ENCODE results near the gene GRIK4. TPM values are rescaled to one million over a fixed set of nuclear protein-coding genes. Genes with fewer than 3 reads are reported as not detected.
A peak's percentile ranks its signal among the peaks of the same experiment; 100 is the strongest.

GRIK4 gene
- total RNA-seq, 1 experiment from 2014 or later, result not detected

DNA sequence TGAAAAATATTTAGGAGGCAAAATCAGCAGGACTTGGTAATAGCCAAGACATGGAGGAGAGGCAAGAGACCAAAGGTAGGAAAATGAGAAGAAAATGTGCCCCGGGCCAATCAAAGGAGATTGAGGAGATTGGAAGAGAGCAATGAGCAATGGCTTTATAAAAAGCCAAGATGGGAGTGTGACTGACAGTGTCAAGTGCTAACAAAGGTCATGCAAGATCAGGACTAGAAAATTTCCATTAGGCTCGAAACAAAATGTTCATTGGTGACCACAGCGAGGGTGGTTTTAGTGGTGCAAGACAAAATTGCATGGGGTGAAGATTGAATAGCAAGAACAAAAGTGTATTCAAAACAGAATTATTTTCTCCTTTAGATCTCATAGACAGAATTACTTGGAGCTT, 467.2 kb downstream of the GRIK4 start:
- ChIA-PET CTCF (no interaction called here), POLR2A (ENCODE audit: unreplicated experiment) (no interaction called here)
- Histone ChIP-seq H2AFZ (ENCODE audit: low read length) (no peak overlapping the region), H3F3A (ENCODE audit: low read length, unreplicated experiment) (no peaks in the 10 kb centered on the region), H3K36me3 (ENCODE audit: low read depth, low read length) (no peaks in the 10 kb centered on the region), H3K4me1 (ENCODE audit: insufficient read depth, low read length) (no peaks in the 10 kb centered on the region), H3K9me3 (ENCODE audit: low read length) (no peaks in the 10 kb centered on the region), H3K27me3 (ENCODE audit: low read length) (peaks cover 87% of the 10 kb centered on the region), H3K27ac (ENCODE audit: low read length) (no peak overlapping the region), H3K9me2 (replicated peaks; ENCODE audit: low read length) (no peaks in the 10 kb centered on the region), H3K4me2 (ENCODE audit: low read length) (no peak overlapping the region), H4K20me1 (ENCODE audit: low read length) (no peaks in the 10 kb centered on the region), H3K9ac (ENCODE audit: low read length) (no peak overlapping the region), H3K4me3 (ENCODE audit: low read length) (no peak overlapping the region), H3K79me2 (ENCODE audit: low read length) (no peaks in the 10 kb centered on the region)
- TF ChIP-seq EZH2phosphoT487 (IDR thresholded peaks at IDR 0.05; ENCODE audit: borderline replicate concordance, low read length), result no peak
- TF ChIP-seq EZH2 (IDR thresholded peaks at IDR 0.05; ENCODE audit: low read length, unreplicated experiment), result no peak
- no peak for TF ChIP-seq CTCF (conservative IDR thresholded peaks at IDR 0.05; ENCODE audit: low read depth, low read length)
- no TSS peak for BruUV-seq (replicated peaks)
- ATAC-seq, result no peak
- intact Hi-C loops (cut with micrococcal nuclease), result no loop called here
- no peak for DNase-seq

GRCh38 chr11:120985718-120986569, 474.4 kb downstream of the GRIK4 start:
- no TSS peak for BruUV-seq (replicated peaks)
- Histone ChIP-seq H3F3A (ENCODE audit: low read length, unreplicated experiment) (no peaks in the 10 kb centered on the region), H3K4me1 (ENCODE audit: insufficient read depth, low read length) (peaks cover 5% of the 10 kb centered on the region; the same call in 1 of the 2 replicates), H3K4me2 (ENCODE audit: low read length) (peak overlapping the region; percentile 80), H3K79me2 (ENCODE audit: low read length) (no peaks in the 10 kb centered on the region), H3K36me3 (ENCODE audit: low read depth, low read length) (no peaks in the 10 kb centered on the region), H3K9ac (ENCODE audit: low read length) (no peak overlapping the region), H3K27ac (ENCODE audit: low read length) (no peak overlapping the region), H3K9me2 (replicated peaks; ENCODE audit: low read length) (no peaks in the 10 kb centered on the region), H3K9me3 (ENCODE audit: low read length) (no peaks in the 10 kb centered on the region), H3K4me3 (ENCODE audit: low read length) (peak overlapping the region; percentile 62), H3K27me3 (ENCODE audit: low read length) (peaks cover 94% of the 10 kb centered on the region), H4K20me1 (ENCODE audit: low read length) (no peaks in the 10 kb centered on the region), H2AFZ (ENCODE audit: low read length) (peak overlapping the region; percentile 78)
- intact Hi-C loops (cut with micrococcal nuclease), result no loop called here
- peak; percentile 85 for ATAC-seq
- TF ChIP-seq CTCF (conservative IDR thresholded peaks at IDR 0.05; ENCODE audit: low read depth, low read length), result 0 out of 2 replicates have a peak, but pooled peaks have one; percentile 25
- TF ChIP-seq EZH2phosphoT487 (IDR thresholded peaks at IDR 0.05; ENCODE audit: borderline replicate concordance, low read length), result no peak
- ChIA-PET CTCF (interaction anchor here (0.7 kb wide), 2 partner anchors 11 to 120 kb away, joined by 3 read pairs; no protein-coding TSS in a partner anchor), POLR2A (ENCODE audit: unreplicated experiment) (no interaction called here)
- DNase-seq, result peak; percentile 47

GRCh38 chr11:120988603-120989002, 477.1 kb downstream of the GRIK4 start:
- no peak for TF ChIP-seq EZH2 (IDR thresholded peaks at IDR 0.05; ENCODE audit: low read length, unreplicated experiment)
- no peak for TF ChIP-seq EZH2phosphoT487 (IDR thresholded peaks at IDR 0.05; ENCODE audit: borderline replicate concordance, low read length)
- TF ChIP-seq CTCF (conservative IDR thresholded peaks at IDR 0.05; ENCODE audit: low read depth, low read length), result no peak
- intact Hi-C loops (cut with micrococcal nuclease), result no loop called here
- H3F3A ChIP-seq (ENCODE audit: low read length, unreplicated experiment), result no peaks in the 10 kb centered on the region
- H4K20me1 ChIP-seq (ENCODE audit: low read length), result no peaks in the 10 kb centered on the region
- ChIA-PET POLR2A (ENCODE audit: unreplicated experiment) (no interaction called here), CTCF (no interaction called here)
- no peak for ATAC-seq
- H3K36me3 ChIP-seq (ENCODE audit: low read depth, low read length), result no peaks in the 10 kb centered on the region
- BruUV-seq (replicated peaks), result no TSS peak
- H3K9me3 ChIP-seq (ENCODE audit: low read length), result no peaks in the 10 kb centered on the region
- no peak overlapping the region for H2AFZ ChIP-seq (ENCODE audit: low read length)
- DNase-seq, result no peak
- no peak overlapping the region for H3K4me2 ChIP-seq (ENCODE audit: low read length)
- H3K4me1 ChIP-seq (ENCODE audit: insufficient read depth, low read length), result peaks cover 5% of the 10 kb centered on the region; the same call in 1 of the 2 replicates
- peaks cover 94% of the 10 kb centered on the region for H3K27me3 ChIP-seq (ENCODE audit: low read length)
- no peak overlapping the region for H3K4me3 ChIP-seq (ENCODE audit: low read length)
- H3K9ac ChIP-seq (ENCODE audit: low read length), result no peak overlapping the region
- H3K79me2 ChIP-seq (ENCODE audit: low read length), result no peaks in the 10 kb centered on the region
- no peaks in the 10 kb centered on the region for H3K9me2 ChIP-seq (replicated peaks; ENCODE audit: low read length)
- H3K27ac ChIP-seq (ENCODE audit: low read length), result no peak overlapping the region

All from PC-3 (cell line).